HepG2 (cell line): Measurements from ENCODE around the gene GPN2. TPM values are rescaled to one million over a fixed set of nuclear protein-coding genes. Genes with fewer than 3 reads are reported as not detected.

Source experiments
- ATAC-seq: fragments of 200-7000 bp; cut with Tn5 transposase; 3 replicates; pipeline ENCODE4 v1.9.1; 2020; ENCODE audit warnings: mild to moderate bottlenecking, moderate library complexity
- BruUV-seq: library from RNA; stranded (reverse); fragments of 400-500 nt; replicated peaks from 2 replicates; lab custom pipeline; 2021; lab: Mats Ljungman, UMichigan
- CTCF ChIA-PET: fragments of 300-600 bp; formaldehyde crosslinking; extraction: SDS; loops from one replicate; lab custom pipeline; 2021; ENCODE audit warnings: low total read pairs, inconsistent platforms, low intra/inter-chr PET ratio; lab: Yijun Ruan, JAX
- POLR2A ChIA-PET: fragments of 350-600 bp; sonication (Branson Sonifier 250); formaldehyde crosslinking; loops from one replicate; lab custom pipeline; 2020; ENCODE audit warnings: antibody characterized with exemption, inconsistent platforms; lab: Yijun Ruan, JAX
- DNase-seq: peaks from one replicate; pipeline ENCODE4 v3.0.0-alpha.2; 2015; ENCODE audit warnings: low spot score
- FAIRE-seq: peaks from 3 replicates; lab custom pipeline; 2011; peaks lifted over from hg19 to GRCh38; lab: Jason Lieb, UNC
- H2AFZ ChIP-seq: one replicate; pipeline ENCODE4 v1.6.1; 2011; ENCODE audit warnings: low read length, inconsistent platforms
- H3K27ac ChIP-seq: fragments of 300-600 bp; 3 replicates; pipeline ENCODE4 v1.8.0; 2011; ENCODE audit warnings: mixed run types, mild to moderate bottlenecking, mixed read lengths, low read length, inconsistent platforms; ENCODE audit not compliant: insufficient read depth; ENCODE audit errors: extremely low read length
- H3K27me3 ChIP-seq, 2 experiments: fragments of 200-600 bp in 1 of 2; 2 replicates in 1 of 2; 3 replicates in 1 of 2; pipeline versions ENCODE4 v1.6.0 to v1.8.0; 2011; ENCODE audit warnings: low read length in 2 of 2, mild to moderate bottlenecking in 2 of 2, moderate library complexity in 2 of 2, inconsistent platforms in 1 of 2; ENCODE audit not compliant: insufficient read depth in 2 of 2, control insufficient read depth in 1 of 2
- H3K36me3 ChIP-seq, 2 experiments: fragments of 200-600 bp in 1 of 2; replicated peaks in 1 of 2; 2 replicates in 1 of 2; 3 replicates in 1 of 2; pipeline versions ENCODE4 v1.5.1 to v1.8.0; 2011; ENCODE audit warnings: low read length in 2 of 2, inconsistent platforms in 1 of 2; ENCODE audit not compliant: insufficient read depth in 2 of 2, control insufficient read depth in 1 of 2
- H3K4me1 ChIP-seq: 2 replicates; pipeline ENCODE4 v1.5.1; 2012; ENCODE audit warnings: low read length, inconsistent platforms; ENCODE audit not compliant: insufficient read depth
- H3K4me2 ChIP-seq: 2 replicates; pipeline ENCODE4 v1.6.0; 2011; ENCODE audit warnings: low read depth, low read length, inconsistent platforms
- H3K4me3 ChIP-seq, 3 experiments: fragments of 200-600 bp in 1 of 3; sonication (generic), shearing (Covaris generic) in 1 of 3; replicated peaks in 1 of 3; 2 replicates each; pipeline ENCODE4 v1.5.1; 2011 to 2016; ENCODE audit warnings: low read length in 3 of 3, inconsistent platforms in 2 of 3, low read depth in 2 of 3, mild to moderate bottlenecking in 2 of 3, control low read depth in 1 of 3, mixed read lengths in 1 of 3; ENCODE audit not compliant: insufficient read depth in 1 of 3
- H3K79me2 ChIP-seq: one replicate; pipeline ENCODE4 v1.6.1; 2011; ENCODE audit warnings: low read length, inconsistent platforms; ENCODE audit not compliant: insufficient read depth
- H3K9ac ChIP-seq: 2 replicates; pipeline ENCODE4 v1.6.0; 2011; ENCODE audit warnings: mild to moderate bottlenecking, low read depth, low read length, inconsistent platforms; ENCODE audit not compliant: insufficient read depth
- H3K9me3 ChIP-seq: 2 replicates; pipeline ENCODE4 v1.5.1; 2012; ENCODE audit warnings: mild to moderate bottlenecking, low read length
- H4K20me1 ChIP-seq: 2 replicates; pipeline ENCODE4 v1.6.0; 2011; ENCODE audit warnings: inconsistent platforms, mild to moderate bottlenecking, low read length, moderate library complexity; ENCODE audit not compliant: insufficient read depth
- ARNTL ChIP-seq: sonication (generic); formaldehyde crosslinking; IDR thresholded peaks from 2 replicates; pipeline ENCODE4 v1.4.0; 2020; ENCODE audit warnings: mild to moderate bottlenecking, missing genetic modification reagents
- ATF1 ChIP-seq: IDR thresholded peaks from 2 replicates; pipeline ENCODE4 v1.6.1; 2016; ENCODE audit warnings: mild to moderate bottlenecking, control low read depth
- ATF5 ChIP-seq: sonication (generic); formaldehyde crosslinking; IDR thresholded peaks from 2 replicates; pipeline ENCODE4 v1.4.0; 2020; ENCODE audit warnings: mild to moderate bottlenecking, low read depth, missing genetic modification reagents
- ATRX ChIP-seq: sonication (generic); formaldehyde crosslinking; IDR thresholded peaks from 2 replicates; pipeline ENCODE4 v1.4.0; 2020; ENCODE audit warnings: missing genetic modification reagents, borderline replicate concordance
- DR1 ChIP-seq: sonication (generic); formaldehyde crosslinking; IDR thresholded peaks from 2 replicates; pipeline ENCODE4 v1.8.0; 2021; ENCODE audit warnings: mild to moderate bottlenecking, missing genetic modification reagents, inconsistent platforms
- FOXC1 ChIP-seq: sonication (generic); formaldehyde crosslinking; IDR thresholded peaks from 2 replicates; pipeline ENCODE4 v1.8.0; 2022; ENCODE audit warnings: mild to moderate bottlenecking, missing genetic modification reagents, borderline replicate concordance
- HIC2 ChIP-seq: sonication (generic); formaldehyde crosslinking; IDR thresholded peaks from 2 replicates; pipeline ENCODE4 v1.9.0; 2022; ENCODE audit warnings: low read depth, missing genetic modification reagents
- NCOA1 ChIP-seq: sonication (generic); formaldehyde crosslinking; IDR thresholded peaks from 2 replicates; pipeline ENCODE4 v1.9.0; 2021; ENCODE audit warnings: missing genetic modification reagents
- PBX2 ChIP-seq: IDR thresholded peaks from 2 replicates; pipeline ENCODE4 v1.6.1; 2016; ENCODE audit warnings: control low read depth
- PRDM10 ChIP-seq: sonication (generic); formaldehyde crosslinking; IDR thresholded peaks from 2 replicates; pipeline ENCODE4 v1.4.0; 2020; ENCODE audit warnings: low read depth, missing genetic modification reagents
- ZNF256 ChIP-seq: sonication (generic); formaldehyde crosslinking; conservative IDR thresholded peaks from 2 replicates; pipeline ENCODE4 v1.4.0; 2020; ENCODE audit warnings: missing genetic modification reagents
- ZNF34 ChIP-seq: sonication (generic); formaldehyde crosslinking; IDR thresholded peaks from 2 replicates; pipeline ENCODE4 v1.4.0; 2020; ENCODE audit warnings: mild to moderate bottlenecking, missing genetic modification reagents, borderline replicate concordance
- ZNF703 ChIP-seq: sonication (generic); formaldehyde crosslinking; IDR thresholded peaks from 2 replicates; pipeline ENCODE4 v1.5.1; 2020; ENCODE audit warnings: missing genetic modification reagents, mild to moderate bottlenecking, moderate library complexity, borderline replicate concordance
- ZNF75D ChIP-seq: sonication (generic); formaldehyde crosslinking; IDR thresholded peaks from 2 replicates; pipeline ENCODE4 v1.8.1; 2023; ENCODE audit warnings: missing genetic modification reagents, mild to moderate bottlenecking, borderline replicate concordance
- WGBS: methylation state at CpG from one replicate; pipeline ENCODE4 v1.1.6; 2017; ENCODE audit warnings: low lambda C conversion rate; 5-methylcytosine and 5-hydroxymethylcytosine counted together
- in situ Hi-C: cut with HindIII; loops from 2 replicates; pipeline ENCODE4 v1.10.0; 2017; ENCODE audit warnings: low pct_unique_long_range_greater_than_20kb; ENCODE audit not compliant: extremely low pct_ligation_motif_present
- intact Hi-C: fragments of 100-400 bp; cut with micrococcal nuclease; formaldehyde crosslinking; loops from one replicate; pipeline ENCODE4 v1.10.0; 2022; ENCODE audit not compliant: unreplicated experiment
- polyA plus RNA-seq, 8 experiments: library from polyadenylated mRNA; depleted of rRNA in 3 of 8; stranded (reverse) in 7 of 8; unstranded in 1 of 8; fragments of >200 nt; fragmentation: Illumina TruSeq in 4 of 8; extraction: Trizol in 4 of 8; gene quantifications; 2 replicates each; pipeline versions ENCODE4 v1.2.1 to v1.2.3, GENCODE V29; 2011 to 2016; ENCODE audit warnings: low read depth in 4 of 8, missing spikeins in 1 of 8, mixed read lengths in 1 of 8; ENCODE audit not compliant: insufficient read depth in 1 of 8
- total RNA-seq, 5 experiments: library from RNA; depleted of rRNA; stranded (reverse); fragments of >200 nt; fragmentation: Illumina TruSeq; extraction: Trizol; gene quantifications; 2 replicates each; pipeline ENCODE4 v1.2.3, GENCODE V29; 2016; ENCODE audit warnings: low read depth in 1 of 5

GPN2 gene
- total and polyA plus RNA-seq, 2 of the 13 experiments (the other 11 are each of a cell fraction or from before 2014, with no cell fraction given) = 19.3 to 38.9 TPM

- H3K4me1 ChIP-seq = peaks cover 47% of the 10 kb centered on the region
- ChIA-PET POLR2A (interaction anchor here (0.8 to 6.8 kb wide), 23 partner anchors 9 to 208 kb away, joined by 3 to 152 read pairs (median 8); partner anchors contain the start of genes GPN2, KDF1, NR0B2 and NUDC), CTCF (no interaction called here)
- peak within 1 kb of the TSS; percentile 76 to 94 (median 89) for H3K4me3 ChIP-seq
- peak within 1 kb of the TSS; percentile 85 for H3K4me2 ChIP-seq
- H3K27ac ChIP-seq = peak within 1 kb of the TSS; percentile 89
- TSS peak; percentile 85 for BruUV-seq
- H3K9me3 ChIP-seq = no peaks in the 10 kb centered on the region
- ATAC-seq = peak; percentile 89
- 2% methylated on average over 18 of the region's 50 CpGs for WGBS
- H3K36me3 ChIP-seq = peaks cover 7 to 18% of the 10 kb centered on the region in 2 experiments; a peak in 3 of 5 replicates
- peak; percentile 48 for FAIRE-seq
- H2AFZ ChIP-seq = peak within 1 kb of the TSS; percentile 28
- peak within 1 kb of the TSS; percentile 90 for H3K9ac ChIP-seq
- in situ Hi-C loops = no loop called here
- H3K79me2 ChIP-seq = peaks cover 39% of the 10 kb centered on the region
- intact Hi-C loops = loop anchor here (5.0 kb wide), 1 partner anchor 37 kb away; no protein-coding TSS in a partner anchor
- H4K20me1 ChIP-seq = no peaks in the 10 kb centered on the region
- peak; percentile 88 for DNase-seq
- no peaks in the 10 kb centered on the region; a peak in 1 of 5 replicates for H3K27me3 ChIP-seq
- TF ChIP-seq DR1 (CRISPR knock-in tag) (peak; percentile 72; the same call in 1 of the 2 replicates), HIC2 (CRISPR knock-in tag) (peak; percentile 59; the same call in 1 of the 2 replicates), ATF1 (CRISPR knock-in tag) (peak; percentile 60; the same call in 1 of the 2 replicates), ZNF703 (CRISPR knock-in tag) (no peak), ZNF75D (CRISPR knock-in tag) (no peak), NCOA1 (CRISPR knock-in tag) (0 out of 2 replicates have a peak, but pooled peaks have one; percentile 18), PBX2 (no peak), ARNTL (CRISPR knock-in tag) (no peak), ATRX (no peak), ATF5 (CRISPR knock-in tag) (no peak), ZNF34 (CRISPR knock-in tag) (no peak), FOXC1 (CRISPR knock-in tag) (peak; percentile 67; the same call in 1 of the 2 replicates), PRDM10 (no peak), ZNF256 (no peak)
Observed at GRCh38 chr1:26900001-26900814, 10.1 kb upstream of the GPN2 start, which contains the start of gene GPATCH3. GPATCH3 (minus strand) TSS chr1:26900467; CDS start chr1:26900442, 25 bp downstream.
